ENCODE data around the gene ZMYND19.
"Not testable (repeated sequence)": the region's sequence is repeated elsewhere in the genome, so short reads cannot be mapped to it uniquely, and the experiment has no call there.

Gene ZMYND19

GRCh38 chr9:137602661-137603060 is 12.3 kb upstream of the ZMYND19 start:
- no peak; the same call in 1 of the 2 replicates for TF ChIP-seq CTCF (IDR thresholded peaks at IDR 0.05; ENCODE audit: low read length)
- no peak for TF ChIP-seq EZH2phosphoT487 (IDR thresholded peaks at IDR 0.05; ENCODE audit: low read length)
- no peak for DNase-seq
- Histone ChIP-seq H3K9ac (ENCODE audit: low read length) (no peak overlapping the region), H4K20me1 (ENCODE audit: insufficient read depth, low read length) (no peaks in the 10 kb centered on the region), H3K27ac (ENCODE audit: low read length) (no peak overlapping the region), H2AFZ (ENCODE audit: low read length) (no peak overlapping the region), H3K4me1 (ENCODE audit: low read length) (0 out of 2 replicates have a peak, but pooled peaks cover 4% of the 10 kb centered on the region), H3K4me3 (ENCODE audit: low read length) (no peak overlapping the region), H3K9me3 (replicated peaks; ENCODE audit: insufficient read depth, low read length) (no peaks in the 10 kb centered on the region), H3K4me2 (ENCODE audit: low read depth, low read length) (no peak overlapping the region), H3F3A (ENCODE audit: insufficient read depth, low read length) (peaks cover 8% of the 10 kb centered on the region; the same call in 1 of the 2 replicates), H3K36me3 (replicated peaks; ENCODE audit: insufficient read depth, low read length) (no peaks in the 10 kb centered on the region), H3K9me2 (replicated peaks; ENCODE audit: insufficient read depth, low read length) (no peaks in the 10 kb centered on the region), H3K79me2 (ENCODE audit: low read length) (peaks cover 15% of the 10 kb centered on the region), H3K27me3 (replicated peaks; ENCODE audit: insufficient read depth, low read length) (peaks cover 7% of the 10 kb centered on the region)

GRCh38 chr9:137598943-137599342 is 8.6 kb upstream of the ZMYND19 start:
- no peak overlapping the region for H3K4me3 ChIP-seq (ENCODE audit: low read length)

GRCh38 chr9:137596577-137596976 is 6.3 kb upstream of the ZMYND19 start:
- not testable (repeated sequence) for H3K4me2 ChIP-seq (ENCODE audit: low read depth, low read length); DNase-seq; H3K27ac ChIP-seq (ENCODE audit: low read length); H3K9me3 ChIP-seq (replicated peaks; ENCODE audit: insufficient read depth, low read length); H3K27me3 ChIP-seq (replicated peaks; ENCODE audit: insufficient read depth, low read length); H3F3A ChIP-seq (ENCODE audit: insufficient read depth, low read length); H3K4me1 ChIP-seq (ENCODE audit: low read length); H3K79me2 ChIP-seq (ENCODE audit: low read length); H3K4me3 ChIP-seq (ENCODE audit: low read length); H4K20me1 ChIP-seq (ENCODE audit: insufficient read depth, low read length); H3K9me2 ChIP-seq (replicated peaks; ENCODE audit: insufficient read depth, low read length); H3K36me3 ChIP-seq (replicated peaks; ENCODE audit: insufficient read depth, low read length); H3K9ac ChIP-seq (ENCODE audit: low read length); H2AFZ ChIP-seq (ENCODE audit: low read length)

More at GRCh38 chr9:137598943-137599342, 8.6 kb upstream of the ZMYND19 start:
- Histone ChIP-seq H3K9me3 (replicated peaks; ENCODE audit: insufficient read depth, low read length) (no peaks in the 10 kb centered on the region), H3K4me2 (ENCODE audit: low read depth, low read length) (no peak overlapping the region), H4K20me1 (ENCODE audit: insufficient read depth, low read length) (no peaks in the 10 kb centered on the region), H3K9me2 (replicated peaks; ENCODE audit: insufficient read depth, low read length) (no peaks in the 10 kb centered on the region), H3K36me3 (replicated peaks; ENCODE audit: insufficient read depth, low read length) (no peaks in the 10 kb centered on the region), H3F3A (ENCODE audit: insufficient read depth, low read length) (0 out of 2 replicates have a peak, but pooled peaks cover 8% of the 10 kb centered on the region), H3K9ac (ENCODE audit: low read length) (no peak overlapping the region), H3K4me1 (ENCODE audit: low read length) (no peaks in the 10 kb centered on the region), H3K27me3 (replicated peaks; ENCODE audit: insufficient read depth, low read length) (peaks cover 2% of the 10 kb centered on the region; the same call in 1 of the 2 replicates), H3K79me2 (ENCODE audit: low read length) (no peaks in the 10 kb centered on the region), H3K27ac (ENCODE audit: low read length) (no peak overlapping the region), H2AFZ (ENCODE audit: low read length) (no peak overlapping the region)
- no peak for TF ChIP-seq CTCF (IDR thresholded peaks at IDR 0.05; ENCODE audit: low read length)
- no peak for DNase-seq

GRCh38 chr9:137593176-137593575 is 2.9 kb upstream of the ZMYND19 start:
- DNase-seq = no peak
- H3K27me3 ChIP-seq (replicated peaks; ENCODE audit: insufficient read depth, low read length) = no peaks in the 10 kb centered on the region
- no peaks in the 10 kb centered on the region for H3K36me3 ChIP-seq (replicated peaks; ENCODE audit: insufficient read depth, low read length)
- H3K9me2 ChIP-seq (replicated peaks; ENCODE audit: insufficient read depth, low read length) = no peaks in the 10 kb centered on the region
- H3K9me3 ChIP-seq (replicated peaks; ENCODE audit: insufficient read depth, low read length) = no peaks in the 10 kb centered on the region
- H4K20me1 ChIP-seq (ENCODE audit: insufficient read depth, low read length) = no peaks in the 10 kb centered on the region; the same call in 1 of the 2 replicates
- no peak overlapping the region for H3K27ac ChIP-seq (ENCODE audit: low read length)
- H3K4me3 ChIP-seq (ENCODE audit: low read length) = no peak overlapping the region
- peaks cover 6% of the 10 kb centered on the region for H3K4me1 ChIP-seq (ENCODE audit: low read length)
- H3K9ac ChIP-seq (ENCODE audit: low read length) = no peak overlapping the region
- H3F3A ChIP-seq (ENCODE audit: insufficient read depth, low read length) = no peaks in the 10 kb centered on the region
- TF ChIP-seq EZH2phosphoT487 (IDR thresholded peaks at IDR 0.05; ENCODE audit: low read length) = no peak
- no peak for TF ChIP-seq CTCF (IDR thresholded peaks at IDR 0.05; ENCODE audit: low read length)
- no peak for TF ChIP-seq EZH2 (optimal IDR thresholded peaks at IDR 0.05; ENCODE audit: low read depth, low read length)
- H3K4me2 ChIP-seq (ENCODE audit: low read depth, low read length) = no peak overlapping the region
- H3K79me2 ChIP-seq (ENCODE audit: low read length) = peaks cover 17% of the 10 kb centered on the region
- no peak overlapping the region for H2AFZ ChIP-seq (ENCODE audit: low read length)

Data from MM.1S (cell line).